NCI-H1092 treated with DMSO at 0.1 percent for 48 hours (cell line): Measurements from ENCODE around the gene CARD18.

Experiments
- DNase-seq: peaks from one replicate; lab custom pipeline; 2025; lab: John Stamatoyannopoulos, UW

Gene CARD18

GRCh38 chr11:105139669-105140068 is at the start of gene CARD18:
Gene CARD18 (minus strand): TSS chr11:105139769. CDS start chr11:105139726, 43 bp downstream.
- no peak for DNase-seq

GRCh38 chr11:105183987-105184386 is 44.4 kb upstream of the CARD18 start:
- DNase-seq, result no peak

GRCh38 chr11:105183426-105183825 is 43.9 kb upstream of the CARD18 start:
- DNase-seq, result no peak

GRCh38 chr11:105181521-105181920 is 42.0 kb upstream of the CARD18 start:
- no peak for DNase-seq

- no peak for DNase-seq
Measured at GRCh38 chr11:105181100-105181499, 41.5 kb upstream of the CARD18 start.

GRCh38 chr11:105179542-105180278 is 40.1 kb upstream of the CARD18 start:
- peak; percentile 17 for DNase-seq

- no peak for DNase-seq
Measured at GRCh38 chr11:105177658-105178057, 38.1 kb upstream of the CARD18 start.

- no peak for DNase-seq
Measured at GRCh38 chr11:105168457-105168856, 28.9 kb upstream of the CARD18 start.

- DNase-seq, result no peak
Measured at GRCh38 chr11:105167244-105167643, 27.7 kb upstream of the CARD18 start.

- DNase-seq, result no peak
Measured at GRCh38 chr11:105164208-105164607, 24.6 kb upstream of the CARD18 start.

GRCh38 chr11:105162506-105162905 is 22.9 kb upstream of the CARD18 start:
- DNase-seq, result no peak

GRCh38 chr11:105158436-105158835 is 18.9 kb upstream of the CARD18 start:
- DNase-seq, result no peak

GRCh38 chr11:105156720-105157119 is 17.2 kb upstream of the CARD18 start:
- DNase-seq, result no peak

- no peak for DNase-seq
Measured at GRCh38 chr11:105156231-105156630, 16.7 kb upstream of the CARD18 start.

- DNase-seq, result no peak
Measured at GRCh38 chr11:105155679-105156078, 16.1 kb upstream of the CARD18 start.

- DNase-seq, result no peak
Measured at GRCh38 chr11:105153392-105153791, 13.8 kb upstream of the CARD18 start.

GRCh38 chr11:105152560-105152959 is 13.0 kb upstream of the CARD18 start:
- DNase-seq, result no peak

GRCh38 chr11:105152021-105152512 is 12.5 kb upstream of the CARD18 start:
- DNase-seq, result no peak

- no peak for DNase-seq
Measured at GRCh38 chr11:105149477-105149876, 9.9 kb upstream of the CARD18 start.

- DNase-seq, result no peak
Measured at GRCh38 chr11:105148241-105148640, 8.7 kb upstream of the CARD18 start.

GRCh38 chr11:105144887-105145286 is 5.3 kb upstream of the CARD18 start:
- no peak for DNase-seq

GRCh38 chr11:105142167-105142566 is 2.6 kb upstream of the CARD18 start:
- no peak for DNase-seq

GRCh38 chr11:105137286-105137685 is 2.3 kb downstream of the CARD18 start:
- DNase-seq, result no peak

- no peak for DNase-seq
Measured at GRCh38 chr11:105135883-105136282, 3.7 kb downstream of the CARD18 start.
